Left ventricle myocardium inferior (tissue), 1 donor: ENCODE data around the gene RCBTB2. TPM values are rescaled to one million over a fixed set of nuclear protein-coding genes. Genes with fewer than 3 reads are reported as not detected.

Experiments
- DNase-seq: peaks from one replicate; pipeline ENCODE4 v3.0.0-alpha.2; 2020
- H3K27ac ChIP-seq: fragments of 200-600 bp; replicated peaks from 2 replicates; pipeline ENCODE4 v1.8.0; 2021
- H3K27me3 ChIP-seq: fragments of 200-600 bp; 2 replicates; pipeline ENCODE4 v1.8.0; 2021; ENCODE audit warnings: low read depth
- H3K36me3 ChIP-seq: fragments of 200-600 bp; 2 replicates; pipeline ENCODE4 v1.8.0; 2021
- H3K4me1 ChIP-seq: fragments of 200-600 bp; 2 replicates; pipeline ENCODE4 v1.8.0; 2021
- H3K4me3 ChIP-seq: fragments of 200-600 bp; 2 replicates; pipeline ENCODE4 v1.8.0; 2021; ENCODE audit warnings: mild to moderate bottlenecking, moderate library complexity
- H3K9me3 ChIP-seq: fragments of 200-600 bp; replicated peaks from 2 replicates; pipeline ENCODE4 v1.8.0; 2021
- intact Hi-C: fragments of 100-400 bp; cut with micrococcal nuclease; formaldehyde crosslinking; loops from one replicate; pipeline ENCODE4 v1.11.0; 2022
- total RNA-seq: library from RNA; stranded (reverse); fragmentation: NEBNext Ultra II Directional; extraction: Animal tissue kit (Norgen Biotek cat#: 25700); gene quantifications from one replicate; pipeline ENCODE4 v1.2.1, GENCODE V29; 2021
- TF ChIP-seq, protein P1 (sequence below): fragments of 200-600 bp; IDR thresholded peaks from 2 replicates; pipeline ENCODE4 v1.8.0; 2021; ENCODE audit warnings: antibody characterized with exemption, mild to moderate bottlenecking, borderline replicate concordance
- donor health status: DM: no; HTN: yes; CAD: no; lungs with severe emphysema.

Gene RCBTB2
- total RNA-seq, 1 donor from 2014 or later: 14.8 TPM

DNA sequence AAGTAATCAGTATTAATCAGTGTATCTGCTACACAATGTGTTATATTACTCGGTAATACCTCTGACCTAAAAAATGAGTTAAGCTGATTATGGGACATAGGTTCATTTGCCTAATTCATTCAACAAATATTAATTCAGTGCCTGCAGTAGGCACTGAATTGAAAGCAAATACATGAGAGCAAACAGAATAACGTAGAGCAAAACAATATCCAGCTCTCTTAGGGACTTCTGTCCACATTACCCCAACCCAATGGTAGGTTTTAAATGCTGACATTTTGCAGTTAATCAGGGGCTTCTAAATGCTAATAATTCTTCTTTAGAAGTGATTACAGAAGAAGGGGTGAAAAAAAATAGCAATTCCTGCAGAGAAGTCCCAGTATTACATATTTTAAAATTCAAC, 4.9 kb downstream of the RCBTB2 start:
- H3K27me3 ChIP-seq: no peaks in the 10 kb centered on the region
- peaks cover 33% of the 10 kb centered on the region for H3K4me1 ChIP-seq
- intact Hi-C loops: no loop called here
- H3K9me3 ChIP-seq: no peaks in the 10 kb centered on the region
- TF ChIP-seq, protein P1, sequence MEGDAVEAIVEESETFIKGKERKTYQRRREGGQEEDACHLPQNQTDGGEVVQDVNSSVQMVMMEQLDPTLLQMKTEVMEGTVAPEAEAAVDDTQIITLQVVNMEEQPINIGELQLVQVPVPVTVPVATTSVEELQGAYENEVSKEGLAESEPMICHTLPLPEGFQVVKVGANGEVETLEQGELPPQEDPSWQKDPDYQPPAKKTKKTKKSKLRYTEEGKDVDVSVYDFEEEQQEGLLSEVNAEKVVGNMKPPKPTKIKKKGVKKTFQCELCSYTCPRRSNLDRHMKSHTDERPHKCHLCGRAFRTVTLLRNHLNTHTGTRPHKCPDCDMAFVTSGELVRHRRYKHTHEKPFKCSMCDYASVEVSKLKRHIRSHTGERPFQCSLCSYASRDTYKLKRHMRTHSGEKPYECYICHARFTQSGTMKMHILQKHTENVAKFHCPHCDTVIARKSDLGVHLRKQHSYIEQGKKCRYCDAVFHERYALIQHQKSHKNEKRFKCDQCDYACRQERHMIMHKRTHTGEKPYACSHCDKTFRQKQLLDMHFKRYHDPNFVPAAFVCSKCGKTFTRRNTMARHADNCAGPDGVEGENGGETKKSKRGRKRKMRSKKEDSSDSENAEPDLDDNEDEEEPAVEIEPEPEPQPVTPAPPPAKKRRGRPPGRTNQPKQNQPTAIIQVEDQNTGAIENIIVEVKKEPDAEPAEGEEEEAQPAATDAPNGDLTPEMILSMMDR: no peak
- H3K36me3 ChIP-seq: no peaks in the 10 kb centered on the region
- H3K4me3 ChIP-seq: peak overlapping the region; percentile 32
- DNase-seq: no peak
- H3K27ac ChIP-seq: peak overlapping the region; percentile 45

DNA sequence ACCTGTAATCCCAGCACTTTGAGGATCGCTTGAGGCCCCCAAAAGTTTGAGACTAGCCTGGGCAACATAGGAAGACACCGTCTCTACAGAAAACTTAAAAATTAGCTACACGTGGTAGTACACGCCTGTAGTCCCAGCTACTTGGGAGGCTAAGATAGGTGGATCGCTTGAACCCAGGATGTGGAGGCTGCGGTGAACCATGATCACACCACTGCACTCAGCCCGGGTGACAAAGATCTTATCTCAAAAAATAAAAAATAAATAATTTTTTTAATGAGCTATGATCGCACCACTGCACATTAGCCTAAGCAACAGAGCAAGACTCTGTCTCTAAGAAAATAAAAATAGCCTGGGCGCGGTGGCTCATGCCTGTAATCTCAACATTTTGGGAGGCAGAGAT, 6.6 kb downstream of the RCBTB2 start:
- Histone ChIP-seq H3K4me1 (peaks cover 20% of the 10 kb centered on the region), H3K9me3 (no peaks in the 10 kb centered on the region), H3K27ac (no peak overlapping the region), H3K4me3 (no peak overlapping the region), H3K27me3 (no peaks in the 10 kb centered on the region), H3K36me3 (peaks cover 4% of the 10 kb centered on the region)
- intact Hi-C loops: no loop called here
- TF ChIP-seq, protein P1: no peak
- no peak for DNase-seq

DNA sequence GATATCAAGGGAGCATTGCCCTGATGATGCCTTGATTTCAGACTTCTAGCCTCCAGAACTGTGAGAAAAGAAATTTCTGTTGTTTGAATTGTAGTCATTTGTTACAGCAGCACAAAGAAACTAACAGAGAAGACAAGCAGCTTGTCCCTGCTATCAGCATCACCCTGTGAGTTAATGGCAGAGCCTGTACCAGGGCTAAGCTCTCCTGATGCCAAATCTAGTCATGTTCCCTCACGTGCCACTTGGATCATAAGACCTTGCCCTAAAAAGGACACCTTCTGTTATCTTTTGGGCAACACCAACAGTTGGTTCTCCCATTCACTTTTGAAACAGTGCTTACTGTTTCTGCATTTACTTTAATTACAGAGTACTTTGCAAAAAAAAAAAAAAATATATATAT, 14.8 kb downstream of the RCBTB2 start:
- intact Hi-C loops: no loop called here
- Histone ChIP-seq H3K4me3 (no peak overlapping the region), H3K36me3 (peaks cover 17% of the 10 kb centered on the region), H3K4me1 (peaks cover 13% of the 10 kb centered on the region), H3K9me3 (no peaks in the 10 kb centered on the region), H3K27ac (peak overlapping the region; percentile 7), H3K27me3 (no peaks in the 10 kb centered on the region)
- DNase-seq: no peak
- TF ChIP-seq, protein P1: no peak

DNA sequence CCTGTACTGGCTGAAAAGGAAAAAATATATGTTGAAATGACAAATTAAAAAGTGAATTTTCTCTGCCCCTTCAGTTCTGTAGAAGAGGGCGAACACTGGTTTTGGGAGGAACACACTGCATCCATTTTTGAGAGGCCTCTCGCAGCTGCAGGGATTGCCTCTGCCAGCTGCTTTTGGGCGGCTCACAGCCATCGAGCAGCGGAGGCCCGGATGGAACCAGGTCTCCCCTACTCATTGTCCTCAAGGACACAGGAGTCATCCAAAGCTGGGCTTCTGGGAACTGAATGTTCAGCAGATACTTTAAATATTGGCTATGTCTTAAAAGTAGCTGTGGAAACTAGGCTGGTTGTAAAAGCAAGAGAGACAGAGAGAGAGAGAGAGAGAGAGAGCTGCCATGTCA, 17.1 kb downstream of the RCBTB2 start:
- no peak for DNase-seq
- Histone ChIP-seq H3K9me3 (no peaks in the 10 kb centered on the region), H3K4me3 (no peak overlapping the region), H3K27me3 (no peaks in the 10 kb centered on the region), H3K36me3 (peaks cover 16% of the 10 kb centered on the region), H3K27ac (peak overlapping the region; percentile 32), H3K4me1 (peaks cover 26% of the 10 kb centered on the region)
- intact Hi-C loops: no loop called here
- TF ChIP-seq, protein P1: no peak

DNA sequence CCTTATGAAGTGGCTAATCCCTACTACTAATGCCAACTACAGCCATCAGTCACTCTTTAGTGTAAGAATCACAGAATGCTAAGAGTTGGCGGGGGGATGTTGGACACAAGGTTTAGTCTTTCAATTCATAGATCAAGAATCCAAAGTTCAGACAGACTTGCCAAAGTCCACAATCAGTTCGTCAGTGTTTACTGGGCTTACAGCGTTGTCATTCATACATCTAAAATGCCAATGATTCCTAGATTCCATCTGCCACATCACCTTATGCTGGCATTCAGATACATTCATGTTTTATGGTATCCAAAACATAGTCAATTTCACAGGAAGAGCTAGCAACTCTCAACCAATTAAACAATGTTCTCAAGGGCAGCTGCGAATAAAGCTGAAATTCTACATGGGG, 18.1 kb downstream of the RCBTB2 start:
- Histone ChIP-seq H3K36me3 (peaks cover 16% of the 10 kb centered on the region), H3K4me3 (no peak overlapping the region)
- TF ChIP-seq, protein P1: no peak

DNA sequence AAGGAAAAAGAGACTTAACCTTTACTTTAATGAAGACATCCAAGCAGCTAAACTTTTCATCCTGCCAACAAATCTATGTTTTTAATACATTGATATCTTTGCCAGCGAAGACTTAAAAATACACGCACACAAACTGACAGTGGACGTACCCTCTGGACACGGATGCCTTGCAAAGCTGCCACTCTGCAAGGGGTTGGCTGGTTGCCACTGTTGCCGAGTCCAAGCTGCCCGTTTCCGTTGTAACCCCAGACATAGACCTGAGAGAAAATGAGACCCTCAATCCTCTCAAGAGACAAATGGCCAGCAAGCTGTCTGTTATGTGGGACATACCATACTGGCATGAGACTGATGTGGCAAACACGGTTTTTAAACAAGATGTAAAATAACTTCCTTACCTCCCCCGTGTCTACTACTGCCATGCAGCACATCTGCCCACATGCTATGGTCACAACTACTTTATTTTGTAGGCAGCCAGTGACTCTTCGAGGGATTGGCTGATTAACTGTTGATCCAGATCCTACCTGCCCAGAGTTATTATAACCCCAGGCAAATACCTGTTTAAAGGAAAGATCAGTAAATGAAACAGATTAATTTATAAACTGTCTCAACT, 21.2 kb downstream of the RCBTB2 start:
- Histone ChIP-seq H3K4me1 (peaks cover 52% of the 10 kb centered on the region), H3K4me3 (peak overlapping the region; percentile 48)
- intact Hi-C loops: no loop called here

More for the DNA sequence above, 18.1 kb downstream of the RCBTB2 start:
- Histone ChIP-seq H3K27me3 (no peaks in the 10 kb centered on the region), H3K9me3 (no peaks in the 10 kb centered on the region), H3K27ac (no peak overlapping the region), H3K4me1 (peaks cover 35% of the 10 kb centered on the region)
- no peak for DNase-seq
- intact Hi-C loops: no loop called here

More for the DNA sequence above, 21.2 kb downstream of the RCBTB2 start:
- Histone ChIP-seq H3K27me3 (no peaks in the 10 kb centered on the region), H3K36me3 (peaks cover 8% of the 10 kb centered on the region), H3K9me3 (no peaks in the 10 kb centered on the region), H3K27ac (peak overlapping the region; percentile 20)
- TF ChIP-seq, protein P1: no peak
- no peak for DNase-seq
